ENCODE data around the gene UBC. TPM values are rescaled to one million over a fixed set of nuclear protein-coding genes. Genes with fewer than 3 reads are reported as not detected.

The UBC gene
- total and polyA plus RNA-seq, 9 of the 15 experiments (the other 6 are each of a cell fraction or from before 2014, with no cell fraction given): 533 to 1,153 (median 813) TPM

GRCh38 chr12:124866195-124866882, 48.1 kb downstream of the UBC start (continued):
- TF ChIP-seq TCF7 (IDR thresholded peaks at IDR 0.05; ENCODE audit: borderline replicate concordance): no peak
- no peak for TF ChIP-seq ZKSCAN1 (IDR thresholded peaks at IDR 0.05; ENCODE audit: low read depth, low read length)
- no peak for TF ChIP-seq LARP7 (IDR thresholded peaks at IDR 0.05)
- TF ChIP-seq GATAD2B (IDR thresholded peaks at IDR 0.05; ENCODE audit: borderline replicate concordance): 0 out of 2 replicates have a peak, but pooled peaks have one; percentile 30
- TF ChIP-seq ZNF639 (CRISPR knock-in tag; conservative IDR thresholded peaks at IDR 0.05 in 1 of 2, IDR thresholded peaks at IDR 0.05 in 1 of 2): no peak
- no peak; the same call in 1 of the 2 replicates for TF ChIP-seq ETV5 (CRISPR knock-in tag; IDR thresholded peaks at IDR 0.05; ENCODE audit: low read depth)
- TF ChIP-seq EZH2 (IDR thresholded peaks at IDR 0.05; ENCODE audit: borderline replicate concordance, low read depth, low read length): no peak
- TF ChIP-seq ZNF79 (CRISPR knock-in tag; IDR thresholded peaks at IDR 0.05; ENCODE audit: low read depth): no peak
- TF ChIP-seq ZNF316 (IDR thresholded peaks at IDR 0.05): no peak
- TF ChIP-seq CGGBP1 (CRISPR knock-in tag; IDR thresholded peaks at IDR 0.05): no peak
- no peak for TF ChIP-seq OTX1 (CRISPR knock-in tag; IDR thresholded peaks at IDR 0.05)
- TF ChIP-seq HDGF (IDR thresholded peaks at IDR 0.05): no peak
- TF ChIP-seq TARDBP (IDR thresholded peaks at IDR 0.05): no peak
- no peak for TF ChIP-seq E2F6 (IDR thresholded peaks at IDR 0.05; ENCODE audit: borderline replicate concordance in 1 of 2, extremely low read depth in 1 of 2, insufficient read depth in 1 of 2, insufficient read length in 1 of 2, low read depth in 1 of 2, low read length in 1 of 2, poor library complexity in 1 of 2, severe bottlenecking in 1 of 2)
- TF ChIP-seq SPI1 (IDR thresholded peaks at IDR 0.05; ENCODE audit: borderline replicate concordance, low read depth, low read length): peak; percentile 52; the same call in 1 of the 2 replicates
- TF ChIP-seq TAF7 (tag; IDR thresholded peaks at IDR 0.05): no peak
- TF ChIP-seq ERF (CRISPR knock-in tag; IDR thresholded peaks at IDR 0.05): no peak
- no peak for TF ChIP-seq ZBTB33 (CRISPR knock-in tag; IDR thresholded peaks at IDR 0.05)

Measured in K562 (cell line).